Type B pancreatic cell (in vitro differentiated cells): Measurements from ENCODE around the gene ZNF107. TPM values are rescaled to one million over a fixed set of nuclear protein-coding genes. Genes with fewer than 3 reads are reported as not detected.
"Not testable (repeated sequence)": the region's sequence is repeated elsewhere in the genome, so short reads cannot be mapped to it uniquely, and the experiment has no call there.

Experiments
- DNase-seq: peaks from one replicate; pipeline ENCODE4 v3.0.0; 2021; ENCODE audit warnings: mixed read lengths; ENCODE audit not compliant: unreplicated experiment; ENCODE audit errors: extremely low spot score
- H3K27ac Mint-ChIP-seq: 2 replicates; pipeline ENCODE4 v1.8.0; 2021; ENCODE audit warnings: mild to moderate bottlenecking, mixed read lengths
- H3K27me3 Mint-ChIP-seq: 2 replicates; pipeline ENCODE4 v1.8.0; 2021; ENCODE audit warnings: mixed read lengths
- H3K36me3 Mint-ChIP-seq: 2 replicates; pipeline ENCODE4 v1.8.0; 2021; ENCODE audit warnings: mixed read lengths
- H3K4me1 Mint-ChIP-seq: one replicate; pipeline ENCODE4 v1.8.0; 2021; ENCODE audit warnings: mixed read lengths; ENCODE audit not compliant: unreplicated experiment
- H3K4me3 Mint-ChIP-seq: 2 replicates; pipeline ENCODE4 v1.8.0; 2021; ENCODE audit warnings: mild to moderate bottlenecking, mixed read lengths
- H3K9me3 Mint-ChIP-seq: 2 replicates; pipeline ENCODE4 v1.8.0; 2021; ENCODE audit warnings: mixed read lengths
- total RNA-seq: library from RNA; stranded (reverse); gene quantifications from 2 replicates; pipeline ENCODE4 v1.2.1, GENCODE V29; 2021; ENCODE audit warnings: low replicate concordance
- TF ChIP-seq, protein P1 (sequence below): fragments of 200-600 bp; sonication (generic); conservative IDR thresholded peaks from 2 replicates; pipeline ENCODE4 v1.5.0; 2021; ENCODE audit warnings: antibody characterized with exemption, mild to moderate bottlenecking

Gene ZNF107
- total RNA-seq, 1 donor from 2014 or later, result 11.8 TPM

DNA sequence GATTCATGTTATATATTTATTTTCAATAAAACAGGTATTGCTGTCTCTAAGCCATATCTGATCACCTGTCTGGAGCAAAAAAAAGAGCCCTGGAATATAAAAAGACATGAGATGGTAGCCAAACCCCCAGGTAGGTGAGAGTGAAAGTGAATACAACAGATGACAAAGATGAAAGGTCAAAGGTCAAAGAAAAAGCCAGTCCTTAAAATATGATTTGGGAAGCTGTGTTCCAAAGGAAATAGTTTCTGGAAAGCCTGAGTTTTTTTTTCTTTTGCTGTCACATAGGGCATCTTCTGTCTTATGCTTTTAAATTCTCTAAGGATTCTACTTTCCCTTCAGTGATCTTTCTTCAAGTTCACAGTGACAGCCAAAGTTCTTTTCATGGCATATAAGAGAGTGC lies 25.9 kb downstream of the ZNF107 start:
- Mint-ChIP-seq H3K4me1 (no peaks in the 10 kb centered on the region), H3K4me3 (no peak overlapping the region), H3K36me3 (peaks cover 35% of the 10 kb centered on the region), H3K27me3 (no peaks in the 10 kb centered on the region), H3K27ac (no peak overlapping the region), H3K9me3 (peaks cover 2% of the 10 kb centered on the region)
- DNase-seq, result no peak
- TF ChIP-seq, protein P1, sequence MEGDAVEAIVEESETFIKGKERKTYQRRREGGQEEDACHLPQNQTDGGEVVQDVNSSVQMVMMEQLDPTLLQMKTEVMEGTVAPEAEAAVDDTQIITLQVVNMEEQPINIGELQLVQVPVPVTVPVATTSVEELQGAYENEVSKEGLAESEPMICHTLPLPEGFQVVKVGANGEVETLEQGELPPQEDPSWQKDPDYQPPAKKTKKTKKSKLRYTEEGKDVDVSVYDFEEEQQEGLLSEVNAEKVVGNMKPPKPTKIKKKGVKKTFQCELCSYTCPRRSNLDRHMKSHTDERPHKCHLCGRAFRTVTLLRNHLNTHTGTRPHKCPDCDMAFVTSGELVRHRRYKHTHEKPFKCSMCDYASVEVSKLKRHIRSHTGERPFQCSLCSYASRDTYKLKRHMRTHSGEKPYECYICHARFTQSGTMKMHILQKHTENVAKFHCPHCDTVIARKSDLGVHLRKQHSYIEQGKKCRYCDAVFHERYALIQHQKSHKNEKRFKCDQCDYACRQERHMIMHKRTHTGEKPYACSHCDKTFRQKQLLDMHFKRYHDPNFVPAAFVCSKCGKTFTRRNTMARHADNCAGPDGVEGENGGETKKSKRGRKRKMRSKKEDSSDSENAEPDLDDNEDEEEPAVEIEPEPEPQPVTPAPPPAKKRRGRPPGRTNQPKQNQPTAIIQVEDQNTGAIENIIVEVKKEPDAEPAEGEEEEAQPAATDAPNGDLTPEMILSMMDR, result no peak

DNA sequence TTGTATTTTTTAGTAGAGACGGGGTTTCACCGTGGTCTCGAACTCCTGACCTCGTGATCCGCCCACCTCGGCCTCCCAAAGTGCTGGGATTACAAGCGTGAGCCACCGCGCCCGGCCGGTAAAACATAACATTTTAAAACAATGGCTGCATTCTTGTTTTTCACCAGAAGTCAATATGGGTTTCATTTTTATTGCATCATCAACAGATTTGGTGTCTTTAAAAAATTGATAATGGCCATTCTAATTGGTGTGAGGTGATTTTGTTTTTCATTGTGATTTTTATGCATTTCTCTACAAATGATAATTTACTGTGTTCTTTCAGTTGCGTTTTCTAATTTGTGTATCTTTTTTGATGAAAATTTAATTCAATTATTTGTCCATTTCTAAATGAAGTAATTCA lies 31.9 kb downstream of the ZNF107 start:
- H3K4me1 Mint-ChIP-seq, H3K9me3 Mint-ChIP-seq, H3K27me3 Mint-ChIP-seq, H3K27ac Mint-ChIP-seq, H3K4me3 Mint-ChIP-seq, DNase-seq: not testable (repeated sequence)
- peaks cover 21% of the 10 kb centered on the region for H3K36me3 Mint-ChIP-seq

DNA sequence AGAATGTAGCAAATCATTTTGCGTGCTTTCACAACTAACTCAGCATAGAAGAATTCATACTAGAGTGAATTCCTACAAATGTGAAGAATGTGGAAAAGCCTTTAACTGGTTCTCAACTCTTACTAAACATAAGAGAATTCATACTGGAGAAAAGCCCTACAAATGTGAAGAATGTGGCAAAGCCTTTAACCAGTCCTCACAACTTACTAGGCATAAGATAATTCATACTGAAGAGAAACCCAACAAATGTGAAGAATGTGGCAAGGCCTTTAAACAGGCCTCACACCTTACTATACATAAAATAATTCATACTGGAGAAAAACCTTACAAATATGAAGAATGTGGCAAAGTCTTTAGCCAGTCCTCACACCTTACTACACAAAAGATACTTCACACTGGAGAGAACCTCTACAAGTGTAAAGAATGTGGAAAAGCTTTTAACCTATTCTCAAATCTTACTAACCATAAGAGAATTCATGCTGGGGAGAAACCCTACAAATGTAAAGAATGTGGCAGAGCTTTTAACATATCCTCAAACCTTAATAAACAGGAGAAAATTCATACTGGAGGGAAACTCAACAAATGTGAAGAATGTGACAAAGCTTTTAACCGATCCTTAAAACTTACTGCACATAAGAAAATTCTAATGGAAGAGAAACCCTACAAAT lies 40.8 kb downstream of the ZNF107 start:
- TF ChIP-seq, protein P1, result no peak
- Mint-ChIP-seq H3K27me3 (no peaks in the 10 kb centered on the region), H3K27ac (no peak overlapping the region), H3K4me3 (no peak overlapping the region), H3K36me3 (peaks cover 19% of the 10 kb centered on the region), H3K4me1 (no peaks in the 10 kb centered on the region), H3K9me3 (peaks cover 13% of the 10 kb centered on the region)
- DNase-seq, result no peak

DNA sequence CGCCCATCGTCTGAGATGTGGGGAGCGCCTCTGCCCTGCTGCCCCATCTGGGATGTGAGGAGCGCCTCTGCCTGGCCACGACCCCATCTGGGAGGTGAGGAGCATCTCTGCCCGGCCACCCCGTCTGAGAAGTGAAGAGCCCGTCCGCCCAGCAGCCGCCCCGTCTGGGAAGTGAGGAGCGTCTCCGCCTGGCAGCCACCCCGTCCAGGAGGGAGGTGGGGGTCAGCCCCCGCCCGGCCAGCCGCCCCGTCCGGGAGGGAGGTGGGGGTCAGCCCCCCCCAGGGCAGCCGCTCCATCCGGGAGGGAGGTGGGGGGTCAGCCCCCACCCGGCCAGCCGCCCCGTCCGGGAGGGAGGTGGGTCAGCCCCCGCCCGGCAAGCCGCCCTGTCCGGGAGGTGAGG lies 52.0 kb downstream of the ZNF107 start:
- H3K9me3 Mint-ChIP-seq, H3K27ac Mint-ChIP-seq, H3K36me3 Mint-ChIP-seq, H3K4me3 Mint-ChIP-seq, H3K27me3 Mint-ChIP-seq, H3K4me1 Mint-ChIP-seq, DNase-seq: not testable (repeated sequence)

DNA sequence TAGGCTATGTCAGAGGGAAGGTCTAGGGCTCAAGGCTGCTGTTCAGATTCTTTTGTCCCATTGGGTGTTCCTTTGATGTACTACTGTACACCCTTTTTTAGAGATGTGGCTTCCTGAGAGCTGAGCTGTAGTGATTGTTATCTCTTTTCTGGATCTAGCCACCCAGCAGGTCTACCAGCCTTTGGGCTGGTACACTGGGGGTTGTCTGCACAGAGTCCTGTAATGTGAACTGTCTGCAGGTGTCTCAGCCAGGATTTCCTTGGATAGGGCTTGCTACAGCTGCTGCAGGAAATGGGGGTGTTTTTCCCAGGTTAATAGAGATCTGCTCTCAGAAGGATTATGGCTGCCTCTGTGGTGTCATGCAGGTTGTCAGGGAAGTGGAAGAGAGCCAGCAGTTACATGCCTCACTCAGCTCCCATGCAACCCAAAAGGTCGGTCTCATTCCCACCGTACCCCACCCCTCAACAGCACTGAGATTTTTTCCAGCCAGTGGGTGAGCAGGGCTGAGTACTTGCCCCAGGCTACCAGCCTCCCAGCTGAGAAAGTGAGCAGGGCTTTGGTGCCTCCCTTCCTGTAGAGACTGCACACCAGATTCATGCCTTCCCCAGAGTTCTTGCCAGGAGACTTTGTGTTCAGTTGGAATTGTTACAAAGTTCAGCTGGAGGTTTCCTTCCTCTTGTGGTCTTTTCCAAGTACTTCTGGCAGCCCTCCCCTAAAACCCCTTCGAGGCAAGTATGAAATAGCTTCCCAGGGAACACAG lies 63.3 kb downstream of the ZNF107 start:
- H3K36me3 Mint-ChIP-seq, result no peaks in the 10 kb centered on the region
- H3K4me3 Mint-ChIP-seq, result no peak overlapping the region
- no peak overlapping the region for H3K27ac Mint-ChIP-seq
- no peaks in the 10 kb centered on the region for H3K27me3 Mint-ChIP-seq
- peaks cover 9% of the 10 kb centered on the region for H3K9me3 Mint-ChIP-seq
- no peaks in the 10 kb centered on the region for H3K4me1 Mint-ChIP-seq
- TF ChIP-seq, protein P1, result no peak
- DNase-seq, result no peak

DNA sequence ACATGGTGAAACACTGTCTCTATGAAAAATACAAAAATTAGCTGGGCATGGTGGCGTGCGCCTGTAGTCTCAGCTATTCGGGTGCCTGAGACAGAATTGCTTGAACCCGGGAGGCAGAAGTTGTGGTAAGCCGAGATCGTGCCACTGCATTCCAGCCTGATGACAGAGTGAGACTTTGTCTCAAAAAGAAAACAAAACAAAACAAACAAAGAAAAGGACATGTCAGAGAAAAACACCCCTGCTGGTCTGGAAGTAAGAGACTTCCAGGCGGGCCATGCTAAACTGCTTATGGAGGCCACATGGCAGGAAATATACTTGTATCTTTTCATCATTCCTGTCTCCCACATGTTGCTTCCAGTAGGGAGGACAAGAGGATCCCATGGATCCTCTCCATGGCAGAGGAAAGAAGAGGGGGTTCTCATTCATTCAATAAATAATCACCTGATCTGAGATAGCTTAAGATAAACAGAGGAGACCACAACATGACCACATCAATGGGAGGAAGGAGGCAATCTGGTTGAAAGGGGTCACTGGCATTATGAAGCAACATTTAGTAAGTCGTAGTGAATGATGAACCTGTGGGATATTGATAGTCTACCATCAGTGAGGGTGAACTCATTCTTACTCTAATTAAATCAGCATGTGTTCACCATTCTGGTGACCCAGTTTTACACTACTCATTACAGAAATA lies 67.8 kb downstream of the ZNF107 start:
- Mint-ChIP-seq H3K4me1 (no peaks in the 10 kb centered on the region), H3K27ac (no peak overlapping the region), H3K9me3 (no peaks in the 10 kb centered on the region), H3K4me3 (no peak overlapping the region), H3K36me3 (no peaks in the 10 kb centered on the region), H3K27me3 (no peaks in the 10 kb centered on the region)
- TF ChIP-seq, protein P1, result no peak
- DNase-seq, result no peak
